Measurements from ENCODE around the gene BICRAL.
A peak's percentile ranks its signal among the peaks of the same experiment; 100 is the strongest.
"Not testable (repeated sequence)": the region's sequence is repeated elsewhere in the genome, so short reads cannot be mapped to it uniquely, and the experiment has no call there.

Gene BICRAL

GRCh38 chr6:42769836-42770235 is 12.0 kb upstream of the BICRAL start:
- FAIRE-seq (no peak), DNase-seq (ENCODE audit: insufficient read length) (no peak)
- TF ChIP-seq TAF1 (IDR thresholded peaks at IDR 0.05; ENCODE audit: borderline replicate concordance, low read depth, low read length) (no peak), POLR2AphosphoS5 (IDR thresholded peaks at IDR 0.05; ENCODE audit: low read depth, low read length) (no peak), POLR2A (IDR thresholded peaks at IDR 0.05; ENCODE audit: low read depth, low read length) (no peak)

- no peak for TF ChIP-seq POLR2AphosphoS5 (IDR thresholded peaks at IDR 0.05; ENCODE audit: low read depth, low read length)
- no peak for TF ChIP-seq POLR2A (IDR thresholded peaks at IDR 0.05; ENCODE audit: low read depth, low read length)
- TF ChIP-seq TAF1 (IDR thresholded peaks at IDR 0.05; ENCODE audit: borderline replicate concordance, low read depth, low read length) = no peak
- DNase-seq (ENCODE audit: insufficient read length) (no peak), FAIRE-seq (no peak)
These were observed 10.1 kb upstream of the BICRAL start for GRCh38 chr6:42771741-42772100.

GRCh38 chr6:42774201-42774600 is 7.7 kb upstream of the BICRAL start:
- TF ChIP-seq TAF1 (IDR thresholded peaks at IDR 0.05; ENCODE audit: borderline replicate concordance, low read depth, low read length) (no peak), POLR2A (IDR thresholded peaks at IDR 0.05; ENCODE audit: low read depth, low read length) (no peak), POLR2AphosphoS5 (IDR thresholded peaks at IDR 0.05; ENCODE audit: low read depth, low read length) (no peak)

GRCh38 chr6:42774821-42775487 is 6.9 kb upstream of the BICRAL start:
- not testable (repeated sequence) for DNase-seq (ENCODE audit: insufficient read length)
- peak; percentile 84 for FAIRE-seq
- TF ChIP-seq POLR2A (IDR thresholded peaks at IDR 0.05; ENCODE audit: low read depth, low read length) (peak; percentile 74), TAF1 (IDR thresholded peaks at IDR 0.05; ENCODE audit: borderline replicate concordance, low read depth, low read length) (0 out of 2 replicates have a peak, but pooled peaks have one; percentile 36), POLR2AphosphoS5 (IDR thresholded peaks at IDR 0.05; ENCODE audit: low read depth, low read length) (peak; percentile 80; the same call in 1 of the 2 replicates)

More at GRCh38 chr6:42774201-42774600, 7.7 kb upstream of the BICRAL start:
- peak; percentile 42 for FAIRE-seq
- DNase-seq (ENCODE audit: insufficient read length) = no peak

- TF ChIP-seq TAF1 (IDR thresholded peaks at IDR 0.05; ENCODE audit: borderline replicate concordance, low read depth, low read length) (no peak), POLR2AphosphoS5 (IDR thresholded peaks at IDR 0.05; ENCODE audit: low read depth, low read length) (no peak)
- FAIRE-seq (peak; percentile 82), DNase-seq (ENCODE audit: insufficient read length) (no peak)
These were observed 4.6 kb upstream of the BICRAL start for GRCh38 chr6:42777126-42777822.

GRCh38 chr6:42778122-42778521 is 3.7 kb upstream of the BICRAL start:
- FAIRE-seq (no peak), DNase-seq (ENCODE audit: insufficient read length) (no peak)
- TF ChIP-seq POLR2AphosphoS5 (IDR thresholded peaks at IDR 0.05; ENCODE audit: low read depth, low read length) = no peak

- FAIRE-seq (no peak), DNase-seq (ENCODE audit: insufficient read length) (no peak)
- TF ChIP-seq POLR2AphosphoS5 (IDR thresholded peaks at IDR 0.05; ENCODE audit: low read depth, low read length) = no peak
- no peak for TF ChIP-seq POLR2A (IDR thresholded peaks at IDR 0.05; ENCODE audit: low read depth, low read length)
- TF ChIP-seq TAF1 (IDR thresholded peaks at IDR 0.05; ENCODE audit: borderline replicate concordance, low read depth, low read length) = no peak
These were observed 2.3 kb upstream of the BICRAL start for GRCh38 chr6:42779521-42779920.

GRCh38 chr6:42781546-42781795 is 381 bp upstream of the BICRAL start:
- FAIRE-seq (no peak), DNase-seq (ENCODE audit: insufficient read length) (no peak)
- TF ChIP-seq POLR2AphosphoS5 (IDR thresholded peaks at IDR 0.05; ENCODE audit: low read depth, low read length) = no peak
- TF ChIP-seq TAF1 (IDR thresholded peaks at IDR 0.05; ENCODE audit: borderline replicate concordance, low read depth, low read length) = no peak
- no peak for TF ChIP-seq POLR2A (IDR thresholded peaks at IDR 0.05; ENCODE audit: low read depth, low read length)

- FAIRE-seq (peak; percentile 5), DNase-seq (ENCODE audit: insufficient read length) (peak; percentile 48)
These were observed 881 bp downstream of the BICRAL start for GRCh38 chr6:42782689-42783176.

GRCh38 chr6:42783177-42783875 is 1.5 kb downstream of the BICRAL start:
- TF ChIP-seq TAF1 (IDR thresholded peaks at IDR 0.05; ENCODE audit: borderline replicate concordance, low read depth, low read length) (peak; percentile 85), POLR2AphosphoS5 (IDR thresholded peaks at IDR 0.05; ENCODE audit: low read depth, low read length) (peak; percentile 81), POLR2A (IDR thresholded peaks at IDR 0.05; ENCODE audit: low read depth, low read length) (peak; percentile 89)
- FAIRE-seq (no peak), DNase-seq (ENCODE audit: insufficient read length) (peak; percentile 52)

More at GRCh38 chr6:42782689-42783176, 881 bp downstream of the BICRAL start:
- TF ChIP-seq POLR2A (IDR thresholded peaks at IDR 0.05; ENCODE audit: low read depth, low read length) (no peak; the same call in 1 of the 2 replicates), POLR2AphosphoS5 (IDR thresholded peaks at IDR 0.05; ENCODE audit: low read depth, low read length) (peak; percentile 46; the same call in 1 of the 2 replicates)

GRCh38 chr6:42783876-42784642 is 2.2 kb downstream of the BICRAL start:
- no peak for DNase-seq (ENCODE audit: insufficient read length)
- TF ChIP-seq TAF1 (IDR thresholded peaks at IDR 0.05; ENCODE audit: borderline replicate concordance, low read depth, low read length) (no peak), POLR2A (IDR thresholded peaks at IDR 0.05; ENCODE audit: low read depth, low read length) (no peak), POLR2AphosphoS5 (IDR thresholded peaks at IDR 0.05; ENCODE audit: low read depth, low read length) (no peak)
- peak; percentile 61 for FAIRE-seq
